ENCODE results near the gene NKIRAS2.

- TF ChIP-seq CTCF (optimal IDR thresholded peaks at IDR 0.05 in 1 of 3, IDR thresholded peaks at IDR 0.05 in 1 of 3, conservative IDR thresholded peaks at IDR 0.05 in 1 of 3; ENCODE audit: extremely low read depth in 1 of 3, insufficient read depth in 2 of 3, low read length in 3 of 3) (no peak), EZH2 (IDR thresholded peaks at IDR 0.05; ENCODE audit: low read length) (no peak)
Observed at GRCh38 chr17:41989702-41990419, 30.0 kb upstream of the NKIRAS2 start.
